GM21447 (cell line): ENCODE results near the gene ARHGEF7.

Experiments
- ATAC-seq: cut with Tn5 transposase; IDR thresholded peaks from one replicate; pipeline ENCODE4 v1.9.1; 2021; ENCODE audit not compliant: unreplicated experiment

ARHGEF7 gene

DNA sequence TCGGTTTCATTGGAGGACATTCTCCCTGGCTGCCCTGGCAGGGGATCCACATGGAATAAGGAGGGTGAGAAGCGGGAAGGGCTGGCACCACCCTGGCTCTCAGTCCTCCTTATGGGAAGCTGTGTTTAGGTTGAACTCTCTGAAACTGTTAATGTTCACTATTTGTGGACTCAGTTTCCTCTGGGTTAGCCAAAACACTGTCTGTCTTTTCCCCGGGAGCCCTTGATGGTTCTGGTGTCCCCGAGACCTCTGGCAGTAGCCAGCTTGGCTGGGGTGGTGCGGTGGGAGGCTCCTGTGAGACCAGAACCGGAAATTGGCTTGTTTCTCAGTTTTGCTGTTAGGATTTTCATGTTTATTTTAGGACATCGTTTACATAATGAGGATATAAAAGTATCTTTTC, 157.0 kb downstream of the ARHGEF7 start:
- ATAC-seq, result no peak

DNA sequence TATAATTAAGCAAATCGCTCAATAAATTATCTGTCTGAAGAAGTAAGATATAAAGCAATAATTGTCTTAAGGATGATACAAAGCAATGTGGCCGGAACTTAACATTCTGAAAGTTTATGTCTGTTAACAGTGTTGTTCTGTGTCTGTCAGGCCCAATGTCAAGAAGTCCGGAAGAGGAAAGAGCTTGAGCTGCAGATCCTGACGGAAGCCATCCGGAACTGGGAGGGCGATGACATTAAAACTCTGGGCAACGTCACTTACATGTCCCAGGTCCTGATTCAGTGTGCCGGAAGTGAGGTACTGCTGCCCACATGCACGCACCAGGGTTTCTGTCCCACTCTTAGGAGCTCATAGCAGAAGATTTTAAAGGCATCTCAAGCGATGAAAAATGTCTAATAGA, 160.3 kb downstream of the ARHGEF7 start:
- no peak for ATAC-seq

DNA sequence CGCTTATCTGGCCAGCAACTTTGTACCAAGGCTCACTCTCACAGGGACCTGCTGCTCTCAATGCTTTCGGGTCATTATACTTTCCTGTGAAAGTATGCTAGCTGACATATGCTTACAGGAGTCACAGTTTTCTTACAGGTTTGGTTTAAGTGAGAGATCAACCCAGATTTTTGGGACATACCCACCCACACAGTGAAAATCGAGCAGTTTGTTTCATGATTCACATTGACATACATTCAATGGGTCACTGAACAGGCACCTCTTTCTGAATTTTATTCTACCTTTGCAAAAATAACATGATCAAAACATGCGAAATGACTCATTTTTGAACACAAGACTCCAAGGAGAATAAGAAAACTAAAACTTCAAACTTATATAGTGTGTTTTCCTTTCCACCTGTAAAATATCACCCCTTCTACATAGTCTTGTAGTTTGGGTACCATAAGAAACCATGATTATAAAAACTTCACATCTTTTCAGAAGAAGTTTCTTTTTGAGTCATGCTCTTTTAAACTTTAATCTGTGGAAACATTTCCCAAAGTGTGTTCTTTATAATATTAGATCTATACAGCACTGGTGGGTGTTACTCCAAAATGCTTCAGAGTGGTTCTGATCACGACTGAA, 161.0 kb downstream of the ARHGEF7 start:
- ATAC-seq, result no peak

DNA sequence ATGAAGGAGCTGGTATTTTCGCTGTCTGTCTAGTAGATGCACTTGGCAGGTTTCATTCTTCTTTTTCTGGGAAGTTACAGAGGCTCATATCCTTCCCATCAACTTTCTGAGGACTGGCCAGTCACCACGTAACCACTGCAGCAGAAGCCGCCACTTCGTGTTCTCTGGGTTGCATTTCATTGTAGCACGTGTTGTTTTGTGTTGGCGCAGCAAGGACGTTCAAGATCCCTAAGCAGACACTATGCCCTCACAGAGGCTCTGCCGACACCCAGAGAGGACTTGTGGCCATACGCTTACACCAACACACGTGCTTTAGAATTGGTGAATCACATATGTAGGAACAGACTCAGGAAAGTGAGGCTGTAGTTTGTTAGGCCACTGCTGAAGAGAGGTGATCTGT, 163.1 kb downstream of the ARHGEF7 start:
- ATAC-seq, result no peak

DNA sequence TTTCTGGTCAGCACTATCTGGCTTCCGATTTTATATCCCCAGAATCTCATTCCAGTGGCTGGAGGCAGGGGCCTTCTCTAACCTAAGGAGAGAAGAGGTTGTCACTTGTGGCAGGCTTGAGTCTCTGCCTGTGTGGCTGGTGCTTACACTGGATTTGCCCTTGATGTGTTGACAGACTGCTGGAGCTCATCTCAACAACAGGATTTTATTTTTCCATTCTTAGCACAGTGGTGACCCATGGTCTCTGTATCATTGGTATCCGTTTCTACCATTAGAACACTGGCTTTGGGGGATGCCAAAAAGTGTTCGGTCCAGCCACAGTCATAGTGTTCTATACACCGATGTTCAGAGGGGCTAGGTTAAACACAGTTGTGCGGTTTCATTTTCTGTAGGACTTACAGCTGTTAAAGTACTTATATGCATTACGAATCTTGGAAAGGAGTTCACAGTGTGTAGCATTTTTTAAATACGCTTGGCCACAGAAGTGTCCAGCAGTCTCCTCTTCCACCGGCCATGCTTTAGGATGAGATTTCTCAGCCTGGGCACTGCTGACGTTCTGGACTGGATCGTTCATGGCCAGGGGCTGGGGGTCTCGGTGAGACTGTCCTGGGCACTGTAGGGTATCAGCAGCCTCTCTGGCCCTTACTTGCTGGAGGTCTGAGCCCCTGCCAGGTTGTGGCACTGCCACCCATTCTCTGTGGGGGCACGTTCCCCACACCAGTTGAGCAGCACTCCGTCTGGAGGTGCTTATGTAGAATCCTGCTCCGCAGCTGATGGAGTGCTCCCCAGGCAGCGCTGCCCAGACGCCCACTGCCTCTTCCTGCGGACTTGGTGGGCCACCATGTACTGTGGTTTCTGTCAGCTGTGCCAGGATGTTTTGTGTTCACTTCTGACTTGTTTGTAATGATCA, 163.9 kb downstream of the ARHGEF7 start:
- no peak for ATAC-seq

DNA sequence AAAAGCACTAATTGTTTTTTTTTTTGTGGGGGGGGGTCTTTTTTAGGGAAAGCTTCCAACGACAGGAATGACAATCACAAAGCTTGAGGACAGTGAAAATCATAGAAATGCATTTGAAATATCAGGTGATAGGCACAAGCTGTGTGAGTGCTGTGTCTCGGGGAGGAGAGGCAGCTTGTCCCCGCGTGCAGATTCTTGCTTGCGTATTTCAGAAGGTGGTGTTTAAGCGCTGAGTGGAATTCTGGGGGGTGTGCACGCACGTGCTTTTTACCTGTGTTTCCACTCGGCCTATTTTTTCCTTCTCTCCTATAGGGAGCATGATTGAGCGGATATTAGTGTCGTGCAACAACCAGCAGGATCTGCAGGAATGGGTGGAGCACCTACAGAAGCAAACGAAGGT, 165.1 kb downstream of the ARHGEF7 start:
- no peak for ATAC-seq

DNA sequence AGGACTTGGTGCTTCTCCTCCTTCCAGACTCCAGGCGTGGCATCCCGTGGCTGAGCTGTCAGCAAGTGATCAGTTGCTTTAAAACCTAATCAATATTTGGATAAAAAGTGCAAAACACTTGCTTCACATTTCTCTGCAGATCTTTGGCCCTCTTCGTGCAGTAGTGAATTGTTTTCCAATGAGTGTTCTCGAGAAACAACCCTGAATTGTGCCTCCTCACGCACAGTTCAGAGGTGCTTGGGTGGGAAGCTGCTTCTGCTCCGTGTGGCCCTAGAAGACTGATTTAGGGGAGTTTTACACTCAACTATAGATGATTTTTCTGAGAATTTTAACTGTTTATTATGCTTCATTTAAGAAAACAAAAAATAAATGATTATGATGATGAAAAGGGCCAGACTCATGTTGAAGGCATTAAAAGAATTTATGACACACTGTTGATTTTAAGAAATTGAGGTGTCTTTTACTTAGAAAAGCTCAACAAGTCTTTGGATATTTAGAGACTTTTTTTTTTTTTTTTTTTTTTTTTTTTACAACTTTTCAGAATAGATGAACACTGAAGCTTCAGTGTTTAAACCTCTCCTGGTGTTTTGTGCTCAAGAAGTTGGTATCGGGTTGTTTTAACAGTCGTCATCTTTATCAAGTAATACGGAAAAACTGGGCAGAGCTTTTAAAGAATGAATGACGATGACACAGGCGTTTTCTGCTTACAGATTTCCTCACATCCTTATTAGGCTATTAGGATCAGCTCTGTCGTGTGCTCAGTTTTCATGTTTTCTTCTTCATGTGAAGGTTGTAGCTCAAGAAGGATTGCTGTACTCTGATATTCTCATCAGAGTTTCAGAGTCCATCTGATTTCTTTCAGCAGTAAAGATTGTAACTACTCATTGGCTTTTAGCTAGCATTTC, 165.8 kb downstream of the ARHGEF7 start:
- no peak for ATAC-seq

DNA sequence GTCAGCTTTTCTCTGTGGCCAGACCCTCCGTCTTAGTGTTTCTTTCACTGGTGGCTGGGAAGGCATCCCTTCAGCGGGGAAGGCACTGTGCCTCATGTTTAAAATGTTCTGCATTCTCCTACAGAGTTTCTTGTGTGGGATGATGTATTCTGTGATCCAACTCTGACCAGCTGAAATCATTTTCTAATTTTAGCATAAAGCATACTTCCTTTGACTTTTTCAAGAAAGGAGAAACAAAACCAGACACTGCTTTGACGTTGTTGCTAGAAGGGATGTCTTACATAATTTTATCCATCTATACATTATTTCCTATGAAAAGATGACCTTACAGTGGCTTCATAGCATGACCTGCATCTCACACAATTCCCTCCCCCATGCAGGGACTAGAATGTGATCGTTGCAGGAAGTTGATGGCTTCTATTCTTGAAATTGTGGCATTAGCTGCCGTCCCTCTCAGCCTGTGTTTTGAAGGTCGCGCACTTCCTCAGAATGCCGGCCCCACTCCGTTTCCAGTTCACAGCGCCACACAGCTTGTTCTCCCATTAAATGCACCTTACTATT, 166.7 kb downstream of the ARHGEF7 start:
- ATAC-seq, result no peak

DNA sequence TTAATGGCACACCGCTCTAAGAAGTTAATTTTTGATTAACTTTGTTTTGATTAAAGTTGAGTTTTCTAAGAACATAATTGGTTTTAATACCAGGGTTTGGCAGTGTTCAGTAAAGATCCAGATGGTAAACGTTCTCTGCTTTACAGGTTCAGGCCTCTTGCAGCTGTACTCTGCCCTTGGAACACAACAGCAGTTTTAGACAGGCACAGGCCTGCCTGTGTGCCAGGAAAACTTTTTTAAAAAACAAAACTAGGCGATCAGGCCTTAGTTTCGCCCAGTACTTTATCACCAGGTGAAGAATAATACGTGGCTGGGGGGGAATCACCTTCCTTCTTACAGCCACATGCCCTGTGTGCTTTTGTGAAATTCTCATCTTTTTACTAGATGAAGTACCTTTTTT, 167.3 kb downstream of the ARHGEF7 start:
- no peak for ATAC-seq

DNA sequence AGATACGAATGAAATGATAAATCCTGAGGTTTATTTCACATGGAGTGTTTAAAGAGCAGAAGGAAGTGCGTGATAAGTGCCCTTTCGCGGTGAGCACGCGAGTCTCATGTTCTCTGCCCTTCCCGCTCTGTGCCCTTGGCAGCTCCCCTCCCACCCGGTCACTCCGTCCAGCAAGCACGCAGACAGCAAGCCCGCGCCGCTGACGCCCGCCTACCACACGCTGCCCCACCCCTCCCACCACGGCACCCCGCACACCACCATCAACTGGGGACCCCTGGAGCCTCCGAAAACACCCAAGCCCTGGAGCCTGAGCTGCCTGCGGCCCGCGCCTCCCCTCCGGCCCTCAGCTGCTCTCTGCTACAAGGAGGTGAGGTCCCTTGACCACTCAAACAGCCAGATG, 167.9 kb downstream of the ARHGEF7 start:
- no peak for ATAC-seq

DNA sequence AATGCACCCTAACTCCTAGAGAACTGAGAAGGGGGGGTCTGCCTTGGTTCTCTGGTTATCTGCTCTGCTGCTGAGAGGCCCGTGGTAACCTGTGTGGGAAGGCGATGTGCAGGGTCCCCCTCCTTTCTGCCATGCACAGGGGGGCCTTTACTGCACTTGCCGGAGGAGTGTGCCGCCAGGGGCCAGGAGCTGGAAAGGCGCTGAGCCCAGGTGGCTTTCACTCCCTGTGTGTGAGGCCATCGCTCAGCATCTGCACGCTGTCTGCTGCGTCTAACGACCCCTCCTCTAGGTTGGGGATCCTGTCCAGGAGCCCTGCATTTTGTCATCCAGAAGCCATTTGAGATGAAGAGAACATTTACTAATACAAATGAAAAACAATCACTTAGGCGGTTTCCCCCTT, 168.3 kb downstream of the ARHGEF7 start:
- ATAC-seq, result no peak

DNA sequence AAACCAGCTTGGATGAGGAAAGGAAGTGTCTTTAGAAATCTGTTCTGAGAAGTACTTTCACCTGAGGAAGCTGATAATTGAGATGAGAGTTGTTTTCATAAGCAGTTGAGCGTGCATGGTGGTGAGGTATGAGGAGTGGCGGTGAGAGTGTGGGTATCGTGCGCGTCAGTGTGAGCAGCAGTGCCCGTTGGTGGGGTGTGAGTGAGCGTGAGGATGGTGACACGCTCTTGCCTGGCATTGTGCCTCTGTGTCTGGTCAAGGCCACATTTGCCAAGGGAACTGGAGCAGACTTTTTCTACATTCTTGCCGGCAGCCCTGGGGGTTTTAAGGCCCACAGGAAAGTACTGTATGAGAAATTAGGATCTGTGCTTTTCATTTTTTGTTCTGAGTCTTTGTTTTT, 168.9 kb downstream of the ARHGEF7 start:
- no peak for ATAC-seq

DNA sequence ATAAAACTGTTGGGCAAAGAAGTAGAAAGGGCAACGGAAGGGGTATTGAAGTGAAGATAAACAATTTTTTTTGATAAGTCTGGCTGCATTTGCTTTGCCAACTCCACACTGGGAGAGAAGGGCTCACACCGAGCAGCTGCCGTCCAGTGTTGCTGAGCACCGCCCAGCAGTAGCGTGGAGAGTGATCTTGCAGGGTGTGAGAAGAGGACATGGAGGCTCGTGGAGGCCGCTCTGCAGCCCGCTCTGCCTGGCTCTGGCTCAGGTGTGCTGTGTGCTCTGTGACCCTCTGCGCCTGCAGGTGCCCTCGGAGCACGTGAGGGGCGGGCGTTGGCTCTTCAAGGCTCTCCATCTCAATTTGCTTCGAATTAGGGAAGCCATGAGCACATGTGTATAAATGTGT, 169.5 kb downstream of the ARHGEF7 start:
- ATAC-seq, result no peak

DNA sequence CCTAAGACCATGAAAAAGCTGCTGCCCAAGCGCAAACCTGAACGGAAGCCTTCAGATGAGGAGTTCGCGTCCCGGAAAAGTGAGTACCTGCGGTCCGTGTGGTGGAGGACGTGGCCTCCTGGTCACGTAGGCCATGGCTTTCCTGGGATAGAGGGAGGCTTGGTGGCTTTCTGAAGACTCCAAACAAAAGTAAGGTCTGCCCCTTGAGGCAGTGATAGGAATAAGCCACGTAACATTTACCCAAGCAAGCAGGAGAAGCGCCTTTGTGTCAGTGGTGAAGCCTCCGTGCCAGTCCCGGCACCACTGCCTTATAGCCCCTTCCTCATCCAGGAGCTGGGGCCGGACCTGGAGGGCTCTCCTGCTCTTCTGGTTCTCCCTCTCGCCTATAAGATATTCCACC, 171.1 kb downstream of the ARHGEF7 start:
- ATAC-seq, result no peak

DNA sequence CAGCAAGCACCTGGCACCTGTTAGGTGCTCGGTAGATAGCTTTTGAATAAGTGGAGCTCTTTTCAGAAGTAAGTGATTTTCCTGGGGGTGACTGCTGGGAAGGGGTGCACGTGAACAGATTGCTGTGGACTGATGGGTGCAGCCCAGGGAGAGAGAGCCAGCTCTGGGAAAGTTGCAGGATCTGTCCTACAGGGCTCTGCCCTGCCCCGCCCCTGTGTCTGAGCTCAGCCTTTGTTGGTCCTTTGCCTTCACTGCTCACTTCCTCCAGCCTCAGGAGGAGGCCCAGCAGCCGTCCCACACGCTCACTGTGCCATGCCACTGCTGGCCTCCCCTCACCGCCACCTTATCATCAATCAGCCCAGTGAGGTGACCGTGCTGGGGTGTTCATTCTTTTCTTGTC, 171.6 kb downstream of the ARHGEF7 start:
- no peak for ATAC-seq

DNA sequence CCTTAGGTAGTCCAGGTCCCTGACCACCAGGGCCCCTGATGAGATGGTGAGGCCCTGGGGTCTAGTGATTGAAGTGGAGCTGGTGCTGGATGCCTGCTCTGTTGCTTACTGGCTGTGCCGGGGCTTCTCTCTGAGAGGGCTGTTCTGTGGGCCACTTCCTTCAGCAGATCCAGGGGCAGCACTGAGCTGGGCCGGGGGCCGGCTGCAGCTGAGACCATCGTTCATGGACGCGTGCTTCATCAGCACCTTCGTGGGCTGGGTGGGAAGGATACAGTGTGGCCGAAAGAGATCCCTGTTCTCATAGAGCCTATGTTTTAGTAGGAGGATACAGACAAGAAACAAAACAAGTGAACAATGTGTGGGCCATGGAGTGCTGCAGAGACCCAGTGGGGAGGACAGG, 172.1 kb downstream of the ARHGEF7 start:
- ATAC-seq, result no peak

DNA sequence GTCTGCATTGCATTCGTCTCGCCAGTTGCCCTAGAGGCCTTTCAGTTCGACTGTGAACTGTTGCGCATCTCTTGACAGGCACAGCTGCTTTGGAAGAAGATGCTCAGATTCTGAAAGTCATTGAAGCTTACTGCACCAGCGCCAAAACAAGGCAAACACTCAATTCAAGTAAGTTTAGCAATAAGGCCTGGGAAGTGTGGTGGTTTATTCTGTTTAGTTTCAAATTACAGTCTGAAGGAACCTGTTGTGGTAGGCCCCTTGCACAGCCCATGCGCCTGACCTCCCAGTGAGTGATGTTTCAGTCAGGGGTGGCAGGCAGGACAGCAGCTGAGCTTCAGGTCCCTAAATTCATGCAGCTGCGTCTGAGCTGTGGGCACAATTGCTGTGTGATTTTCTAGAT, 173.2 kb downstream of the ARHGEF7 start:
- no peak for ATAC-seq

DNA sequence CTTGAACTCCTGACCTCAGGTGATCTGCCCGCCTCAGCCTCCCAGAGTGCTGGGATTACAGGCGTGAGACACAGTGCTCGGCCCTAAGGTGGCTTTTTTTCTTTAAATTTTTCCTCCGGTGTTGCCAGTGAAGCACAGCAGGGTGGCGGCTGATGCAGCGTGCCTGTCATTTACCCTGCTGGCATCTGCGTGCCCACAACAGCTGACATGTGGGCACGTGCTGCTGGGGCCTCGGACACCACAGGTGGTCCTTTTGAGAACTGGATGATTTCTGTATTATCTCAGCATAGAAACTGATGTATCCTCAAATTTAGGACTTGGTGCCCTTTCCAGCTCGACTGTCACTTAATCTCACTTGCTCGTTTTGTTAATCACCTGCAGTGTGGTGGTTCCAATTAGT, 174.1 kb downstream of the ARHGEF7 start:
- no peak for ATAC-seq

DNA sequence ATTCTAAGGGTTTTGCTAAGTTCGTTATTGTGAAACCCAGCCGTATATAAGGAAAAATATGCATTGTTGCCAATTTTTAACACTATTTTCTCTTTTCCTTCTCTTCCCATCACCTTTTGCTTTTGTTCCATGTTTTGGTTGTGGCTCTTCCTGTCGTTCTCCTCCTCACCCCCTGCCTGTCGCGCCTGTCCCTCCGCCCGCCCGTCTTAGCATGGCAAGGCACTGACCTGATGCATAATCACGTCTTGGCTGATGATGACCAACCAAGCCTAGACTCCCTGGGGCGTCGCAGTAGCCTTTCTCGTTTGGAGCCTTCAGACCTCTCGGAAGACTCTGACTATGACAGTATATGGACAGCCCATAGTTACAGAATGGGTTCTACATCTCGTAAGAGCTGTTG, 176.8 kb downstream of the ARHGEF7 start:
- no peak for ATAC-seq

DNA sequence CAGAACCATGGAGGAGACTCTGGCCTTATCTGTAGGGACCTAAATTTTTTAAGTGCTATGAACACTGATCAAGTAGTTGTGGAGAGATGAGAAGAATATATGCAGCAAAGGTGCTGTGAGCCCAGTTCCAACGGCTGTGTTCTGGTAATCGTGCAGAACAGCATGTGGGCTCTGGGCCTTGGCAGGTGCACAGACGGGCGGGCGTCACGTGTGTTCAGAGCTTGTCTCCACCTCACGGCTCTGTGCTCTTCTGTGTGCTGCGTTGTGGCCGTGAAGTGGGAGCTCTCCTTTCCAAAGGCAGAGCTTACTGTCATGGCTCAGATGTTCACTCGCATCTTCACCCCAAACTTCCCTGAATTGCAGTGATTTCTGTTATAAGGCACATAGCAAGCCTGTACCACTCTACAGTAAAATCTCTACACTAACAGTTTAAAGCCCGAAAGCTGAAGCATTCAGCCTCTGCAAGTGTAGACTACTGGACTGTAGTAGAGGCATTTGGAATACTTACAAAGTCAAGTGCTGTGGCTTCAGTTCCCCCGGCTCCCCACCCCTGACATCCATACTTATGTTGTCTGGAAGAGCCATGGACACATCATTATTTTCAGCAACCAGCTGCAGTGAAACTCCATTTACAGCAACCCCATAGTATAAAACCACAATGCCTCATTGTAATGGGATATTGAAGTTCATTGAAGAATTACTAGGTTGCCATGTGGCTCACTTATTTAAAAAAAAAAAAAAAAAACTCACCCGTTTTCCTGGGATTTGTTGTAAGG, 177.8 kb downstream of the ARHGEF7 start:
- ATAC-seq, result no peak

DNA sequence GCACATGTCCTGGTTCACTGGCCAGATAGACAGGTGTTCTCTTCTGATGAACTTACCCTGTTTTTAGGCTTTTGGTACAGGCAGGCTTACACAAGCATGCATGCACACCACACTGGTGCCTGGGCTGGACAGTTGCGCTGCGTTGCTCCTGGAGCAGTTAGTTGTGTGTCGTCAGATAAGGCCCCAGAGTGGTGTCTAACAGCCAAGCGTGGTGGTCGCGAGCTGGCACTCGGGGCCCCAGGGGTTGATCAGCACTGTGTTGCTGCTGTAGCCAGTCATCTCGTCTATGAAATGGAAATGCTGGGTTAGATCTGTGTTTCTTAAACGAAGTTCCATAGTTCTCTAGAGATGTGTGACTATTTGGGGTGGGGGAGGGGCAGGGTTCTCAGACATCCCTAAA, 180.8 kb downstream of the ARHGEF7 start:
- no peak for ATAC-seq
